GM23338 (cell line): Measurements from ENCODE around the gene DCAKD. TPM values are rescaled to one million over a fixed set of nuclear protein-coding genes. Genes with fewer than 3 reads are reported as not detected.

ENCODE experiments used
- CREB1 ChIP-seq: fragments of 250-450 bp; sonication (Bioruptor Pico); IDR thresholded peaks from 2 replicates; pipeline ENCODE4 v1.5.0; 2020; ENCODE audit warnings: low read depth, mild to moderate bottlenecking, moderate library complexity
- EZH2 ChIP-seq: fragments of 200-600 bp; sonication (generic); IDR thresholded peaks from one replicate; pipeline ENCODE4 v1.8.0; 2017; ENCODE audit warnings: antibody characterized with exemption, mild to moderate bottlenecking, low read depth; ENCODE audit not compliant: unreplicated experiment
- EZH2phosphoT487 ChIP-seq: fragments of 200-600 bp; sonication (generic); IDR thresholded peaks from one replicate; pipeline ENCODE4 v1.8.1; 2018; ENCODE audit warnings: antibody characterized with exemption; ENCODE audit not compliant: unreplicated experiment
- POLR2AphosphoS5 ChIP-seq: IDR thresholded peaks from 2 replicates; pipeline ENCODE4 v1.6.1; 2016; ENCODE audit warnings: antibody characterized with exemption, low read depth
- ZNF331 ChIP-seq: fragments of 250-450 bp; sonication (Bioruptor Pico); IDR thresholded peaks from 2 replicates; pipeline ENCODE4 v1.5.0; 2020; ENCODE audit warnings: low read depth, mild to moderate bottlenecking, moderate library complexity
- polyA plus RNA-seq: library from polyadenylated mRNA; unstranded; fragments of >200 nt; fragmentation: Nextera tagmentation; extraction: Ambion mirVana; gene quantifications from 2 replicates; pipeline ENCODE4 v1.2.1, GENCODE V29; 2016
- total RNA-seq: library from RNA; depleted of rRNA; stranded (reverse); fragments of >200 nt; shearing (Covaris generic); gene quantifications from 2 replicates; pipeline ENCODE4 v1.2.3, GENCODE V29; 2014
- TF ChIP-seq, protein P1 (sequence below): fragments of 250-450 bp; sonication (Bioruptor Pico); IDR thresholded peaks from 2 replicates; pipeline ENCODE4 v1.5.0; 2020; ENCODE audit warnings: mild to moderate bottlenecking, moderate library complexity
- TF ChIP-seq, protein P2 (sequence below), 2 experiments: fragments of 200-600 bp in 1 of 2; sonication (generic) in 1 of 2; conservative IDR thresholded peaks; 2 replicates each; pipeline versions ENCODE4 v1.5.1 to v1.6.1; 2016 to 2017; ENCODE audit warnings: antibody characterized with exemption in 2 of 2, low read depth in 2 of 2, mild to moderate bottlenecking in 2 of 2, moderate library complexity in 1 of 2
- TF ChIP-seq, protein P3 (sequence below): IDR thresholded peaks from 2 replicates; pipeline ENCODE4 v1.6.1; 2016; ENCODE audit warnings: antibody characterized with exemption

Gene DCAKD
- total and polyA plus RNA-seq, 2 experiments from 2014 or later = 23.7 to 57.2 TPM

DNA sequence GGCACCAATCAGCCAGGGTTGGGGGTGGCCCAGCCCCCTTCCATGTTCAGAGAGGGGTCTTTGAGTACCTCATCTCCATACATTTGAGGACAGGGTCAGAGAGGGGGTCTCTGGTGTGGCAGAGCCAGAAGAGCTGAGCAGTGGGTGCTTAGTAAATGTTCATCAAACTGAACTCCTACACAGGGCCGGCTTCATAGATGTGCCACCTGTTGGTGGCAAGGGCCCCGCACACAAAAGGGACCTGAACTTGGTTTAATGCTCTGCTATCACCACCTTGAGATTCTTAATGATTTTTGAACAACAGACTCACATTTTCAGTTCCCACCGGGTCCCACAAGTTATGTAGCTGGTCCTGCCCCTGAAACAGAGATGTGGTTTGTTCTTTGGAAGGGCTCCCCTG lies 74.4 kb downstream of the DCAKD start (continued):
- TF ChIP-seq, protein P1, sequence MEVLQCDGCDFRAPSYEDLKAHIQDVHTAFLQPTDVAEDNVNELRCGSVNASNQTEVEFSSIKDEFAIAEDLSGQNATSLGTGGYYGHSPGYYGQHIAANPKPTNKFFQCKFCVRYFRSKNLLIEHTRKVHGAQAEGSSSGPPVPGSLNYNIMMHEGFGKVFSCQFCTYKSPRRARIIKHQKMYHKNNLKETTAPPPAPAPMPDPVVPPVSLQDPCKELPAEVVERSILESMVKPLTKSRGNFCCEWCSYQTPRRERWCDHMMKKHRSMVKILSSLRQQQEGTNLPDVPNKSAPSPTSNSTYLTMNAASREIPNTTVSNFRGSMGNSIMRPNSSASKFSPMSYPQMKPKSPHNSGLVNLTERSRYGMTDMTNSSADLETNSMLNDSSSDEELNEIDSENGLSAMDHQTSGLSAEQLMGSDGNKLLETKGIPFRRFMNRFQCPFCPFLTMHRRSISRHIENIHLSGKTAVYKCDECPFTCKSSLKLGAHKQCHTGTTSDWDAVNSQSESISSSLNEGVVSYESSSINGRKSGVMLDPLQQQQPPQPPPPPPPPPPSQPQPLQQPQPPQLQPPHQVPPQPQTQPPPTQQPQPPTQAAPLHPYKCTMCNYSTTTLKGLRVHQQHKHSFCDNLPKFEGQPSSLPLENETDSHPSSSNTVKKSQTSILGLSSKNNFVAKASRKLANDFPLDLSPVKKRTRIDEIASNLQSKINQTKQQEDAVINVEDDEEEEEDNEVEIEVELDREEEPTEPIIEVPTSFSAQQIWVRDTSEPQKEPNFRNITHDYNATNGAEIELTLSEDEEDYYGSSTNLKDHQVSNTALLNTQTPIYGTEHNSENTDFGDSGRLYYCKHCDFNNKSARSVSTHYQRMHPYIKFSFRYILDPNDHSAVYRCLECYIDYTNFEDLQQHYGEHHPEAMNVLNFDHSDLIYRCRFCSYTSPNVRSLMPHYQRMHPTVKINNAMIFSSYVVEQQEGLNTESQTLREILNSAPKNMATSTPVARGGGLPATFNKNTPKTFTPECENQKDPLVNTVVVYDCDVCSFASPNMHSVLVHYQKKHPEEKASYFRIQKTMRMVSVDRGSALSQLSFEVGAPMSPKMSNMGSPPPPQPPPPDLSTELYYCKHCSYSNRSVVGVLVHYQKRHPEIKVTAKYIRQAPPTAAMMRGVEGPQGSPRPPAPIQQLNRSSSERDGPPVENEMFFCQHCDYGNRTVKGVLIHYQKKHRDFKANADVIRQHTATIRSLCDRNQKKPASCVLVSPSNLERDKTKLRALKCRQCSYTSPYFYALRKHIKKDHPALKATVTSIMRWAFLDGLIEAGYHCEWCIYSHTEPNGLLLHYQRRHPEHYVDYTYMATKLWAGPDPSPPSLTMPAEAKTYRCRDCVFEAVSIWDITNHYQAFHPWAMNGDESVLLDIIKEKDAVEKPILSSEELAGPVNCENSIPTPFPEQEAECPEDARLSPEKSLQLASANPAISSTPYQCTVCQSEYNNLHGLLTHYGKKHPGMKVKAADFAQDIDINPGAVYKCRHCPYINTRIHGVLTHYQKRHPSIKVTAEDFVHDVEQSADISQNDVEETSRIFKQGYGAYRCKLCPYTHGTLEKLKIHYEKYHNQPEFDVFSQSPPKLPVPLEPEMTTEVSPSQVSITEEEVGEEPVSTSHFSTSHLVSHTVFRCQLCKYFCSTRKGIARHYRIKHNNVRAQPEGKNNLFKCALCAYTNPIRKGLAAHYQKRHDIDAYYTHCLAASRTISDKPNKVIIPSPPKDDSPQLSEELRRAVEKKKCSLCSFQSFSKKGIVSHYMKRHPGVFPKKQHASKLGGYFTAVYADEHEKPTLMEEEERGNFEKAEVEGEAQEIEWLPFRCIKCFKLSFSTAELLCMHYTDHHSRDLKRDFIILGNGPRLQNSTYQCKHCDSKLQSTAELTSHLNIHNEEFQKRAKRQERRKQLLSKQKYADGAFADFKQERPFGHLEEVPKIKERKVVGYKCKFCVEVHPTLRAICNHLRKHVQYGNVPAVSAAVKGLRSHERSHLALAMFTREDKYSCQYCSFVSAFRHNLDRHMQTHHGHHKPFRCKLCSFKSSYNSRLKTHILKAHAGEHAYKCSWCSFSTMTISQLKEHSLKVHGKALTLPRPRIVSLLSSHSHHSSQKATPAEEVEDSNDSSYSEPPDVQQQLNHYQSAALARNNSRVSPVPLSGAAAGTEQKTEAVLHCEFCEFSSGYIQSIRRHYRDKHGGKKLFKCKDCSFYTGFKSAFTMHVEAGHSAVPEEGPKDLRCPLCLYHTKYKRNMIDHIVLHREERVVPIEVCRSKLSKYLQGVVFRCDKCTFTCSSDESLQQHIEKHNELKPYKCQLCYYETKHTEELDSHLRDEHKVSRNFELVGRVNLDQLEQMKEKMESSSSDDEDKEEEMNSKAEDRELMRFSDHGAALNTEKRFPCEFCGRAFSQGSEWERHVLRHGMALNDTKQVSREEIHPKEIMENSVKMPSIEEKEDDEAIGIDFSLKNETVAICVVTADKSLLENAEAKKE = no peak
- TF ChIP-seq CREB1 (CRISPR knock-in tag) (no peak), ZNF331 (CRISPR knock-in tag) (no peak), EZH2 (no peak), EZH2phosphoT487 (no peak), POLR2AphosphoS5 (no peak)
- TF ChIP-seq, protein P2, sequence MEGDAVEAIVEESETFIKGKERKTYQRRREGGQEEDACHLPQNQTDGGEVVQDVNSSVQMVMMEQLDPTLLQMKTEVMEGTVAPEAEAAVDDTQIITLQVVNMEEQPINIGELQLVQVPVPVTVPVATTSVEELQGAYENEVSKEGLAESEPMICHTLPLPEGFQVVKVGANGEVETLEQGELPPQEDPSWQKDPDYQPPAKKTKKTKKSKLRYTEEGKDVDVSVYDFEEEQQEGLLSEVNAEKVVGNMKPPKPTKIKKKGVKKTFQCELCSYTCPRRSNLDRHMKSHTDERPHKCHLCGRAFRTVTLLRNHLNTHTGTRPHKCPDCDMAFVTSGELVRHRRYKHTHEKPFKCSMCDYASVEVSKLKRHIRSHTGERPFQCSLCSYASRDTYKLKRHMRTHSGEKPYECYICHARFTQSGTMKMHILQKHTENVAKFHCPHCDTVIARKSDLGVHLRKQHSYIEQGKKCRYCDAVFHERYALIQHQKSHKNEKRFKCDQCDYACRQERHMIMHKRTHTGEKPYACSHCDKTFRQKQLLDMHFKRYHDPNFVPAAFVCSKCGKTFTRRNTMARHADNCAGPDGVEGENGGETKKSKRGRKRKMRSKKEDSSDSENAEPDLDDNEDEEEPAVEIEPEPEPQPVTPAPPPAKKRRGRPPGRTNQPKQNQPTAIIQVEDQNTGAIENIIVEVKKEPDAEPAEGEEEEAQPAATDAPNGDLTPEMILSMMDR (conservative IDR thresholded peaks at IDR 0.05; ENCODE audit: low read depth in 2 of 2) = no peak; a peak in 1 of 4 replicates
- TF ChIP-seq, protein P3, sequence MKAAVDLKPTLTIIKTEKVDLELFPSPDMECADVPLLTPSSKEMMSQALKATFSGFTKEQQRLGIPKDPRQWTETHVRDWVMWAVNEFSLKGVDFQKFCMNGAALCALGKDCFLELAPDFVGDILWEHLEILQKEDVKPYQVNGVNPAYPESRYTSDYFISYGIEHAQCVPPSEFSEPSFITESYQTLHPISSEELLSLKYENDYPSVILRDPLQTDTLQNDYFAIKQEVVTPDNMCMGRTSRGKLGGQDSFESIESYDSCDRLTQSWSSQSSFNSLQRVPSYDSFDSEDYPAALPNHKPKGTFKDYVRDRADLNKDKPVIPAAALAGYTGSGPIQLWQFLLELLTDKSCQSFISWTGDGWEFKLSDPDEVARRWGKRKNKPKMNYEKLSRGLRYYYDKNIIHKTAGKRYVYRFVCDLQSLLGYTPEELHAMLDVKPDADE = no peak
